ENCODE measurements around the gene DMD. TPM values are rescaled to one million over a fixed set of nuclear protein-coding genes. Genes with fewer than 3 reads are reported as not detected.

Gene DMD
- total and polyA plus RNA-seq, 2 of the 8 experiments (the other 6 are each of a cell fraction or from before 2014, with no cell fraction given) = 4.8 to 7.4 TPM

DNA sequence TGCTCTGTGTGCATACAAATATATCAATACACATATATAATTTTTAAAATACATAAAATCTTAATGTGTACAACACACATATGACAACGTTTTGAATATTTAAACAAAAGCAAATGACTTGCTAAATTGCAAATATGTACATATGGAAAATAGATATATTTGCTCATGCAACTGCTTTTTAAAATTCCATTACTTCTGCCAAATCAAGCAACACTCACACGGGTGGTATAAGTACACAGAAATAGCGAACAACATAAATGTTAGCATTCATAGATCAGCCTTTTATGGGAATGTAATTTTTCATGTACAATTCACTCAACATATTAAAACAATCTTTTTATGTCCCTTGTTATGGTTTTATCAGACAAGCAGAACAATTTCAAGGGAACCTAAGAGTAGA lies 116.3 kb downstream of the DMD start:
- H4K91ac ChIP-seq (replicated peaks; ENCODE audit: insufficient read length, low read length) = no peak overlapping the region
- H4K8ac ChIP-seq (ENCODE audit: extremely low read depth, insufficient read depth, low read length) = no peak overlapping the region
- no peak overlapping the region for H2BK15ac ChIP-seq (ENCODE audit: low read length)
- no peaks in the 10 kb centered on the region for H3K79me1 ChIP-seq (ENCODE audit: low read depth, low read length)
- H2BK20ac ChIP-seq (ENCODE audit: low read length) = no peak overlapping the region
- no peak overlapping the region for H2BK12ac ChIP-seq (ENCODE audit: low read depth, low read length)
- no peak overlapping the region for H2AK5ac ChIP-seq (ENCODE audit: low read depth, low read length)
- no peak overlapping the region for H2AFZ ChIP-seq (ENCODE audit: low read length)
- no peak overlapping the region for H2BK5ac ChIP-seq (ENCODE audit: low read depth, low read length)
- H3K14ac ChIP-seq (ENCODE audit: insufficient read length) = no peak overlapping the region
- no peaks in the 10 kb centered on the region for H3K79me2 ChIP-seq (ENCODE audit: control insufficient read depth in 1 of 2, insufficient read depth in 2 of 2, low read length in 2 of 2)
- H3K36me3 ChIP-seq (ENCODE audit: control insufficient read depth in 2 of 4, insufficient read depth in 4 of 4, low read length in 3 of 4) = no peaks in the 10 kb centered on the region
- H3K23me2 ChIP-seq (ENCODE audit: low read depth, low read length) = no peaks in the 10 kb centered on the region
- no peak overlapping the region for H3K4me3 ChIP-seq (ENCODE audit: extremely low read depth in 1 of 4, insufficient read depth in 2 of 4, low read depth in 3 of 4, low read length in 4 of 4)
- no peaks in the 10 kb centered on the region for H3K9me3 ChIP-seq (ENCODE audit: insufficient read depth in 2 of 2, low read depth in 1 of 2, low read length in 1 of 2)
- WGBS, 2 experiments (ENCODE audit: extremely low coverage in 1 of 2, insufficient coverage in 1 of 2, insufficient read length in 1 of 2, insufficient replicate concordance in 2 of 2, low coverage in 1 of 2, low lambda C conversion rate in 2 of 2, missing lambda C conversion rate in 1 of 2) = 88% methylated on average over 3 of the region's 3 CpGs; no CpG with 5 or more reads in 1 of the 2 experiments
- H3K27ac ChIP-seq (ENCODE audit: low read depth, low read length) = no peak overlapping the region
- ChIA-PET POLR2A (ENCODE audit: partially characterized antibody) (no interaction called here), CTCF (ENCODE audit: partially characterized antibody) (no interaction called here)
- no peak overlapping the region for H3K4ac ChIP-seq (replicated peaks; ENCODE audit: insufficient read length, low read depth, low read length)
- H3K23ac ChIP-seq (ENCODE audit: insufficient read length) = no peak overlapping the region
- H3K4me1 ChIP-seq (replicated peaks in 1 of 4; ENCODE audit: control insufficient read depth in 3 of 4, insufficient read depth in 4 of 4, low read length in 3 of 4) = no peaks in the 10 kb centered on the region
- no peaks in the 10 kb centered on the region for H4K20me1 ChIP-seq (replicated peaks in 1 of 2; ENCODE audit: control insufficient read depth in 1 of 2, insufficient read depth in 2 of 2, low read length in 2 of 2)
- H3K56ac ChIP-seq (replicated peaks; ENCODE audit: insufficient read length, low read depth, low read length) = no peak overlapping the region
- H4K5ac ChIP-seq (ENCODE audit: insufficient read length, low read depth, low read length) = no peak overlapping the region
- H3K4me2 ChIP-seq (ENCODE audit: insufficient read depth in 1 of 2, low read depth in 2 of 2, low read length in 2 of 2) = no peak overlapping the region
- no peaks in the 10 kb centered on the region for H3K27me3 ChIP-seq (replicated peaks in 1 of 4; ENCODE audit: control insufficient read depth in 3 of 4, extremely low read depth in 1 of 4, insufficient read depth in 3 of 4, low read length in 3 of 4)
- no peak overlapping the region for H3K18ac ChIP-seq (ENCODE audit: extremely low read depth, low read length)
- no peak overlapping the region for H3K9ac ChIP-seq (replicated peaks in 1 of 4; ENCODE audit: extremely low read depth in 1 of 4, low read depth in 3 of 4, low read length in 3 of 4)
- DNase-seq (ENCODE audit: low read depth in 1 of 2, low spot score in 2 of 2) (no peak), FAIRE-seq (no peak)
- no peak overlapping the region for H2BK120ac ChIP-seq (replicated peaks; ENCODE audit: low read depth, low read length)
- TF ChIP-seq KDM1A (IDR thresholded peaks at IDR 0.05; ENCODE audit: borderline replicate concordance, low read length) (no peak), GTF2F1 (IDR thresholded peaks at IDR 0.05; ENCODE audit: borderline replicate concordance, low read depth, low read length) (no peak), PHF8 (conservative IDR thresholded peaks at IDR 0.05; ENCODE audit: low read depth, low read length) (no peak), CEBPB (IDR thresholded peaks at IDR 0.05; ENCODE audit: low read depth, low read length) (no peak), CBX8 (IDR thresholded peaks at IDR 0.05; ENCODE audit: borderline replicate concordance, low read depth, low read length) (no peak), TEAD4 (IDR thresholded peaks at IDR 0.05; ENCODE audit: low read depth, low read length) (no peak), MAFK (IDR thresholded peaks at IDR 0.05; ENCODE audit: low read depth, low read length) (no peak), TAF1 (IDR thresholded peaks at IDR 0.05; ENCODE audit: low read depth, low read length) (no peak), SUZ12 (IDR thresholded peaks at IDR 0.05; ENCODE audit: low read length) (no peak), TCF12 (IDR thresholded peaks at IDR 0.05; ENCODE audit: low read depth, low read length) (no peak), SRF (IDR thresholded peaks at IDR 0.05; ENCODE audit: low read depth, low read length) (no peak), BRCA1 (IDR thresholded peaks at IDR 0.05; ENCODE audit: low read depth, low read length) (no peak), SP1 (IDR thresholded peaks at IDR 0.05; ENCODE audit: low read depth, low read length) (no peak)
- TF ChIP-seq, protein P1, sequence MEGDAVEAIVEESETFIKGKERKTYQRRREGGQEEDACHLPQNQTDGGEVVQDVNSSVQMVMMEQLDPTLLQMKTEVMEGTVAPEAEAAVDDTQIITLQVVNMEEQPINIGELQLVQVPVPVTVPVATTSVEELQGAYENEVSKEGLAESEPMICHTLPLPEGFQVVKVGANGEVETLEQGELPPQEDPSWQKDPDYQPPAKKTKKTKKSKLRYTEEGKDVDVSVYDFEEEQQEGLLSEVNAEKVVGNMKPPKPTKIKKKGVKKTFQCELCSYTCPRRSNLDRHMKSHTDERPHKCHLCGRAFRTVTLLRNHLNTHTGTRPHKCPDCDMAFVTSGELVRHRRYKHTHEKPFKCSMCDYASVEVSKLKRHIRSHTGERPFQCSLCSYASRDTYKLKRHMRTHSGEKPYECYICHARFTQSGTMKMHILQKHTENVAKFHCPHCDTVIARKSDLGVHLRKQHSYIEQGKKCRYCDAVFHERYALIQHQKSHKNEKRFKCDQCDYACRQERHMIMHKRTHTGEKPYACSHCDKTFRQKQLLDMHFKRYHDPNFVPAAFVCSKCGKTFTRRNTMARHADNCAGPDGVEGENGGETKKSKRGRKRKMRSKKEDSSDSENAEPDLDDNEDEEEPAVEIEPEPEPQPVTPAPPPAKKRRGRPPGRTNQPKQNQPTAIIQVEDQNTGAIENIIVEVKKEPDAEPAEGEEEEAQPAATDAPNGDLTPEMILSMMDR (IDR thresholded peaks at IDR 0.05; ENCODE audit: control extremely low read depth in 1 of 3, insufficient read depth in 1 of 3, low read depth in 1 of 3, low read length in 3 of 3) = no peak

Measured in H1 (cell line).